Measurements from ENCODE around the gene FMC1.
A peak's percentile ranks its signal among the peaks of the same experiment; 100 is the strongest.
"Not testable (repeated sequence)": the region's sequence is repeated elsewhere in the genome, so short reads cannot be mapped to it uniquely, and the experiment has no call there.

FMC1 gene, protein sequence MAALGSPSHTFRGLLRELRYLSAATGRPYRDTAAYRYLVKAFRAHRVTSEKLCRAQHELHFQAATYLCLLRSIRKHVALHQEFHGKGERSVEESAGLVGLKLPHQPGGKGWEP

DNA sequence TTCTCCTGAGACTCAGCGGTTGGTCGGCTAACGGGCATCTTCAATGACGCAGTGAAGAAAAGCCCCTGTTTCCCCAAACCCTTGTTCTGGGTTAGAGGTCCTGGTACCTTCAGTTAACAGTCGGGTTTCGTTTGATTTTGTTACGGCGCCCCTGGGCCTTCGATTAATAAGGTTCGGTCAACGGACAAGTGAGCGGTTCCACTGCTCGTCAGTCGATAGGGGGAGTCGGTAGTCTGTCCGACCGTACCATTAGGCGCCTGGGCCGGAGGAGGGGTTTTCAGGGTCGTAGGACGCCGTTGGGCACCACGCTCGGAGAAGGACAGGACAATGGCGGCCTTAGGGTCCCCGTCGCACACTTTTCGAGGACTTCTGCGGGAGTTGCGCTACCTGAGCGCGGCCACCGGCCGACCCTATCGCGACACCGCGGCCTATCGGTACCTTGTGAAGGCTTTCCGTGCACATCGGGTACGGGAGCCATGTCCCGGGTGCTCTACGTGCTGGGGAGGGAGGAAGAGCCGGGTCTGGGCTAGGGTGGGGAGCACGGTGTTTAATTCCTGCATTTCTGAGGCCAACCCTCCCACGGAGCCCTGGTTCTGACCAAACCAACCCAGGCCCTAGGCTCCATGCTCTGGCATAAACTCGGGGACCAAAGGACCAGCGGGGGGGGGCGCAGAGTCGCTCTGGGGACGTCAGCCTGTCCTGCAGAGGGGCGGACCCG is at the start of gene FMC1:
TSS of gene FMC1 (plus strand) at position 280 of the 718 bp plus-strand sequence. CDS start at position 328, 48 bp downstream.
- peak; percentile 64 to 65 for DNase-seq (ENCODE audit: low read depth in 1 of 2, low spot score in 1 of 2)

DNA sequence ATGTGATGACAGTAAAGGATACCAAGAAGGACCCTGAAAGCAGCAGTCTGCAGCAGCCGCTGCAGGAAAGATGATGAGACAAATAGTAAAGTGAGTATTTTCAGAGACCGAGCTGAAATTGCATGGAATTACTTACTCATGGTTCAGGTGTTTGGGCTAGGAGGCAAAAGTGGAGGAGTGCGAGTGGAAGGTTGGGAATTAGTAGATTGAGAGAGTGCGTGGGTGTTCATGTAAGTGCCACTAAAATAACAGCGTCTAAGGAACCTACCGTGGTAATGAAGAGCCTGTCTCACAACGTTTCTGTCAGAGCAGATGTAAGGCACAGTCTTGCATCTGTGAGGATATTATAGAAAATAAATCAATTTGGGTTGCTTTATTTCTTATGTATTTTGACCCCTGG is 48.3 kb upstream of the FMC1 start:
- no peak for DNase-seq (ENCODE audit: low read depth in 1 of 2, low spot score in 1 of 2)

DNA sequence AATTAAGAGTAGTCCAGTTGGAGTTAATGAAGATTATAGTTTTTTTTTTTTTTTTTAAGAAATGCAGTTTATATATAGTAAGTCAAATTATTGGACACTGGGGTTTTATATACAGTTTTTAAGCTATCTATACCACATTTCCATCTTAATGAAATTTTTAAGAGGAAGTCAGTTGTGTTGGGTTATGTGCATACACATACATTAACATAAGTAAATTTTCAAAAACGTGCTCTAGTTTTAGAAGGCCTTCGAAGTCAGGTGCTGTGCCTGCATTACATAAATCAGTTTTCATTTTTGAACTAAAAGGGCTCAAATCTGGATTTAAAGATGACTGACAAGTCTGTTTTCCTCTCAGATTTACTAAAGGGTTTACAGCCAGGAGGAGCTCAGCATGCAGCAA is 47.6 kb upstream of the FMC1 start:
- DNase-seq (ENCODE audit: low read depth in 1 of 2, low spot score in 1 of 2), result no peak

DNA sequence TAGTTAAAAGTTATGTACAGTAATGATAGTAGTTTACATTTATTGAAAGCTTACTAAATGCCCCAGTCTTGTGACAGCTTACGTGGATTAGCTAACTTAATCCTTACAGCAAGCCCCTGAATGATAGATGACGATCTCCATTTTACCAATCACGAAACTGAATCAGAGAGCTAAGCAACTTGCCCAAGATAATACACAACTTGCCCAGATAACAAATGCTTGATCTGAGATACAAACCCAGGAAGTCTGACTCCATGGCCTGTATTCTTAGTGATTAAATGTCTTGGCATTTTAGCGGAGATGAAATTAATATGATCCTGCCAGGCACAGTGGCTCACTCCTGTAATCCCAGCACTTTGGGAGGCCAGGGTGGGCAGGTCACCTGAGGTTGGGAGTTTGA is 46.9 kb upstream of the FMC1 start:
- no peak for DNase-seq (ENCODE audit: low read depth in 1 of 2, low spot score in 1 of 2)

DNA sequence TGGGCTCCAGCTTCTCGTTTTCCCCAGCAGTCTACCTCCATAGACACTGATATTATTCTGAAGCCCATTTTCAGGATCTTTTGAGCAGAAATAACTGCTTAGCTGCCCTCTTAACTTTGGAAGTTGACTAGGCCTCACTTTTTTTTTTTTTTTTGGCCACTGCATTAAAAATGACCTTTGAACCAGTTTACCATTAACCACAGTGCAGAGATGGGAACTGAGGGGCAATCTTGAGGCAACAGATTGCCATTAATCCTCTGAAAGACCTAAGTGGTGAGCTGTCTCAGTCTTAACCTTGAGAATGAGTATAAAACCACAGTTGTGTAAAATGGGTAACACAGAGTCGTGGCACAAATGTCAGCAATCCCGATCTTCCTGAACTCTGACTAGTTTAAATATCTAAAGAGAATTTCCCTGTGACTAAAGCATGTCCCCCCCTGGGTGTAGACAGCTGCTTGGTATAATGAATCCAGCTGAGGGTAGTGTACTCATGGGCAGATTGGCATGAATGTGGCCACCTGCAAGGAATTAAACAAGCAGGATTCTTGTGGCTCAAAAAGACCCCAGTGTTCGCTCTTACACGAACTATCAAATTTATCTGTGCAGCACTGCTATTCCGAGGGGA is 46.1 kb upstream of the FMC1 start:
- DNase-seq (ENCODE audit: low read depth in 1 of 2, low spot score in 1 of 2), result no peak

DNA sequence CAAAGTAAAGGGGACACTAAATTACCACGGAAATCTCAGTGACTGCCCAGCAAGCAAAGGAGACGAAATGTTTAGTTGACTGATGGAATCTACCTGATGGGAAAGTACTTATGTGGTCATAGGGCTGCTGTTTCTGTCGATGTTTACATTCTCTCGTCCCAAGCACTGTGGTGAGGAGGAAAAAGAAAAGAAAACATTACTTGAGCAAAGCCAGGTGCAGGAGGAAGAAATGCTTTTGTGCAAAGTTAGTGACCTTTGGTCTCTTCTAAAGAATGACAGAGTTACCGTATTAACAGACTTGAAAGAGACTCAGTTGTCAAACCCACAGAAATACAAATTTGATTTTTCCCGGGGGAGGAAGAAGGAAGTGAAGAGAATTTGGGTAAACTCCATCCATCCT is 43.3 kb upstream of the FMC1 start:
- DNase-seq (ENCODE audit: low read depth in 1 of 2, low spot score in 1 of 2), result no peak

DNA sequence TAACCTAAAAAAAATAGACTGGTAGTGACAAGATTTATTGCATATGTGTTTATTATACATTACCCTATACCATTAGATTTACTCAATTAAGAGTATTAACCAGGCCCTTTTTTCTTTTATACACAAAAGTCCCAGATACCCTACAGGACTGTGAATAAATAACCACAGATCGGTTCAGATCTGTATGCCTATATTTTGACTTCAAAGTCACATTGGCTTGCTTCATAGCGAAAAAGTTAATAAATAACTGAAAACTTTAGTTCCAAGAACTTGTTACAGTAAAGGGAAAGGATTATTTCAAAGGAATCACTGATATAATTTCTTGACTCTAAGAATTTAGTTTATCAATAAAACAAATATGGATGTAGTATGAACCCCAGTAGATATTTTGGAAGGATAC is 41.8 kb upstream of the FMC1 start:
- no peak for DNase-seq (ENCODE audit: low read depth in 1 of 2, low spot score in 1 of 2)

DNA sequence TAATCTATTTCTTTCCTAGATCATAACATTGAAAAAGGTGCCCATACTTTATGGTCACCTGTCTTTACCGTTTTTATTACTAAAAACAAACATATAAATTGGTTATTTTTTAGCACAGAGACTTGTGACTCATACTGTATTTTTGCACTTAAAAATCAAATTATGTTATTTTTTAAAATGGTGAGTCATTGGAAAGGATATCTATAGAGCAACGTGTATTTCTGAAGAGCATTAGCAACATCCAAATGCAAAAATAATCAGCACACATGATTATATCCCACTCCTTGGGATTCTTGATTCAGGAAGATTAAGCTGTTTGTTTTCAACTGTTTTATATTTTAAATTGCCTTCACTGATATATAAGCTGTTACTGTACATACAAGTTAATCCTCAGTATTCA is 40.7 kb upstream of the FMC1 start:
- no peak for DNase-seq (ENCODE audit: low read depth in 1 of 2, low spot score in 1 of 2)

DNA sequence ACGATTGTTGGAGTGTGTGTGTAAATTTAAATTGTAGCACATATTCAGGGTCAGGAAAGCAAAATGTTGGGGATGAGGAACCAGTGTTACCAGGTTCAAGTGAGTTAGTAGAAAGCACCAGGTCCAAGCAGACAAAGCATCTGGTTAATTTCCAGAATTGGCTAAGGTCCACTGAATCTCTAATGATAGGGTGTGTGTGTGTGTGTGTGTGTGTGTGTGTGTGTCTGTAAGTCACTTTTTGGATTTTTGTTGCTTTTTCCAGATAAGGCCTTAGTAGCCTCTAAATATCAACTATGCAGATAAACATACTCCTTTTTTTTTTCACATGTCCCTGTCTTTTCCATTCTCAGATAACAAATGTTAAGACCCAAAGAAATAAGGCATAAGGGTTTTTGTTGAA is 36.6 kb upstream of the FMC1 start:
- no peak for DNase-seq (ENCODE audit: low read depth in 1 of 2, low spot score in 1 of 2)

DNA sequence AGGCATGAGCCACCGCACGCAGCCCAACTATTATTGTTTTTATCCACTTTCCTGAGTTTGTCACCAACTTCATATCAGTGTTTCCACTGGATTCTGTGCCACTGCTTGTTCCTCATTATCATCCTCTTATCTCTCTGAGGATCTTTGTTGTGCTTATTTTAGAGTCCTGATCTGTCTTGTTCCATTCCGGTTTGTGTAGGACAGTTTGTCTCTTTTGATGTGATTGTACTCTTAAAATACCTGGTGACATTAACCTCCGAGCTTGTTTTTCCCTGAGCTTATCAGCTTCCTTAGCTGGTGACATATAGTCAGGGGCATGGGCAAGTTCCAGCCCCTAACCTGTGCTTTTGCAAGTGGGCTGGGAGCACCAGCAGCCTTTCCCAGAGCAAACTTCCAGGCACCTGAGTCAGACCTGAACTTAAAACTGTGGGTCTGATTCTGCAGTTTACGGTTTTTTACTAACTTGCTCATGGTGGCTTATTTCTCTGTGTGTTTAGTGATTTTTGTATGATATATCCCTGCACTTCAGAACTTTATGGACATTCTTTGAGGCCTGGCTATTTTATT is 23.1 kb upstream of the FMC1 start:
- no peak for DNase-seq (ENCODE audit: low read depth in 1 of 2, low spot score in 1 of 2)

DNA sequence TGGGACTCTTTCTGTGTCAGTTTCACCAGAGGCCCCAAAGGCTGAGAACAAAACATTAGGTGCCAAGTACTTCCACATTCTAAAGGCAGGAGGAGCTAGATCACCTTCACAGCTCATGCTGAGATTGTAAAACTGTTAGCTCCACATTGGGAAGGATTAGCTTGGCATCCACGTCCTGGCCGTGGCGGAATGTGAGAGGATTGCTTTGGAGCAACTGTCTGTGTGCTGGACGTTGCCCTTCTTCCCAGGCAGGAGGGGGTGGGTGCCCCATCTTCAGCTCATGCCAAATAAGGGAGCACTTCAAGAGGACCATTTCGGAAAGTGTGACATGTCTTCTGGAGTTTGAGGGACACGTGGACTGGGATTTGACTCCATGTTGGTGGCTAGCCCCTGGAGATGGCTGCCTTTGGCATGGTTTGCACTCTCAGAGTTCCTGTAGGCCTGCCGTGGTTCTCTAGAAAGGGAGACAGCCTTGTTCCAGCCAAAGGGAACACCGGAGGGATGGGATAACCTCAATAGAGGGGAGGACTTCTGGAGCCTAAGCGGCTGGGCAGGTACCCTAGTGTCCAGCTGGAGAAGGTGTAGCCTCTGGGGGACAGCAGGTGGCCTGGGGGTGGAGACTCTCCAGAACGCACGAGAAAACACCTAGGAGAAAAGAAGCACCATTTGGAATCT is 19.9 kb upstream of the FMC1 start:
- no peak for DNase-seq (ENCODE audit: low read depth in 1 of 2, low spot score in 1 of 2)

DNA sequence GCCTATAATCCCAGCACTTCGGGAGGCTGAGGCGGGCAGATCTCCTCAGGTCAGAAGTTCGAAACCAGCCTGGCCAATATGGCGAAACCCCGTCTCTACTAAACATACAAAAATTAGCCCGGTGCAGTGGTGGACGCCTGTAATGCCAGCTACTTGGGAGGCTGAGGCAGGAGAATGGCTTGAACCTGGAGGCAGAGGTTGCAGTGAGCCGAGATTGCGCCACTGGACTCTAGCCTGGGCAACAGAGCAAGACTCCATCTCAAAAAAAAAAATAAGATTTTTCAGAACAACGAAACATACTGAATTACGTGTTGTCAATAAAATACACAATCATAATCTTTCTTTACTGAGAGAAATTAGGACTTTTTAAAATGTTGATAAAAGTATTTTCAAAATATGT is 16.4 kb upstream of the FMC1 start:
- DNase-seq (ENCODE audit: low read depth in 1 of 2, low spot score in 1 of 2), result not testable (repeated sequence)

DNA sequence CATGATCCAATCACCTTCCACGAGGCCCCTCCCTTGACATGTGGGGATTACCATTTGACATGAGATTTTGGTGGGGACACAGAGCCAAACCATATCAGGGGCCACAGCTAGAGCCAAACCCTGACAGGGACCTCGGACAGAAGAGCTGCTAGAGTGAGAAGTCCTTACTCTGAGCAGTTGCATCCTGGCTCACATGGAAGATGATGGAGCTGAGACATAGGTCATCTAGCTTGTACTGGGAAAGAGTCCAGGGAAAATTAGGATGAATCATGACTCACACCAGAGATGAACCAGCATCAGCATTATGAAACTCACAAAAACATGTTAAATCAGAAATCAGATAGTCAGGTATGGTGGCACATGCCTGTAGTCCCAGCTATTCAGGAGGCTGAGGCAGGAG is 12.8 kb upstream of the FMC1 start:
- DNase-seq (ENCODE audit: low read depth in 1 of 2, low spot score in 1 of 2), result no peak

DNA sequence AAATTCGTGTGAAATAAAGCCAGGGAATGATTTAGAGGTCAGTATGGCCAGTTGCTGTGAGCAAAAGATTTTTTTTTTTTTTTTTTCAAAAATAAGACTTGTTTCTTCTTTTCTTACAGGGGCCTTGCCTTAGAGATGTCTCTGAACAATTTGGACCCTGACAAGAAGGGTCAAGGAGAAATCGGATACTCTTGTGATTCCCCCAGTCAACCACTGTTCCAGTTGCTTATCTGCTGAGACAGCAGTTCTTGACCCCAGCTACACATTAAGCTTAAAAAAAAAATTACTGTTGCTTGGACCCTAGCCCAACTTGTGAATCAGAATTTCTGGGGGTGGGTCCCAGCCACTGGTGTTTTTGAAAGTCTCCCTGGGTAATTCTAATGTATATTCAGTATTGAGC is 12.0 kb upstream of the FMC1 start:
- no peak for DNase-seq (ENCODE audit: low read depth in 1 of 2, low spot score in 1 of 2)

DNA sequence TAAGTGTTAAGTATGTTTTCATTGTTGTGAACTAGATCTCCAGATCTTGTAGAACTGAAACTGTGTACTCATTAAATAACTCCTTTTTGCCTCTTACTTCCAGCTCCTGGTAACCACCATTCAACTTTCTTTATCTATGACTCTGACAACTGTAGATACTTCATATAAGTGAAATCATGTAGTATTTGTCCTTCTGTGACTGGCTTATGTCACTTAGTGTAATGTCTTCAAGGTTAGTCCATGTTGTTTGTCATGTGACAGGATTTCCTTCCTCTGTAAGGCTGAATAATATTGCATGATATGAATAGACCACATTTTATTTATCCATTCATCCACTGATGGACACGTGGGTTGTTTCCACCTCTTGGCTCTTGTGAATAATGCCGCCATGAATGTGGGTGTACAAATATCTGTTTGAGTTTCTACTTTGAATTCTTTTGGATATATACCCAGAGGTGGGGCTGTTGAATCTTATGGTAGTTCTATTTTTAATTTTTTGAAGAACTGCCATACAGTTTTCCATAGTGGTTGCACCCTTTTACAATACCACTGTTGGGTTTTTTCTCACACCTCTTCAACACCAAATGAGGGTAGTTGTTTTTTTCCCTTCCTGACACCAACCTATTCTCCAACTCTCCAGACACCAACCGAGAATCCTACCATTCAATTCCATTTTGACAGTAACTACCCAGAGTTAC is 10.7 kb upstream of the FMC1 start:
- DNase-seq (ENCODE audit: low read depth in 1 of 2, low spot score in 1 of 2), result no peak

DNA sequence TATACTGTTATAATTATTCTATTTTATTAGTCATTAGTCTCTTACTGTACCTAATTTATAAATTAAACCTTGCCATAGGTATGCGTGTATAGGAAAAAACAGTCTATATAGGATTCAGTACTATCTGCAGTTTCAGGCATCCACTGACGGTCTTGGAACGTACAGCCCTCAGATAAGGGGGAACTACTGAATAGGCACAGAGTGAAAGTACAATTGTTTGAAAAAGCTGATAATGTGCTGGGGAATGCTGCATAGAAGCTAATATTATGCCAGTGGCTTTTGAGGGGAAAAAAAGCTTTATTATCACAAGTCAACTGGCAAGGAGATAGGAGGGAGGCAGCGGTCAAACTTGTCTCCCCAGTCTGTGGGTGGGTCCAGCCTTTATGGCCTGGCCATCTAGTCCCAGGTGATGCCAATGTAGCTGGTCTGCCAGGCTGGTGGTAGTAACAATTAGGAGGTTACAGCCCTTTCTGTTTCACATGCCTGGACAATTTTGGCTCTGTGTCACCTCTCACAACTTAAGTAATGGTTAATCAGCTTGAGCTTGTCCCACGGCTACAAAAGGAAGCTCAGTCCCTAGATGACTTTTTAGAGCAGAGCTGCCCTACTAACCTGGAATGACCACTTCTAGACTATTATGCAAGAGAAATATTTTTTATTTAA is 8.3 kb upstream of the FMC1 start:
- DNase-seq (ENCODE audit: low read depth in 1 of 2, low spot score in 1 of 2), result no peak

DNA sequence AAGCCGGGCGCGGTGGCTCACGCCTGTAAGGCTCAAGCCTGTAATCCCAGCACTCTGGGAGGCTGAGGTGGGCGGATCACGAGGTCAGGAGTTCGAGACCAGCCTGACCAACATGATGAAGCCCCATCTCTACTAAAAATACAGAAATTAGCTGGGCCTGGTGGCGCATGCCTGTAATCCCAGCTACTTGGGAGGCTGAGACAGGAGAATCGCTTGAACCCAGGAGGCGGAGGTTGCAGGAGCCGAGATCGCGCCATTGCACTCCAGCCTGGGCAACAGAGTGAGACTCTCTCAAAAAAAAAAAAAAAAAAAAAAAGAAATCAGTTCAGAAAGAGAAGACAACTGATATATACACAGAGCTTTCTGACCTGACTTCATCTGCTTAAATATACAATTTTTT is 7.7 kb upstream of the FMC1 start:
- not testable (repeated sequence) for DNase-seq (ENCODE audit: low read depth in 1 of 2, low spot score in 1 of 2)

DNA sequence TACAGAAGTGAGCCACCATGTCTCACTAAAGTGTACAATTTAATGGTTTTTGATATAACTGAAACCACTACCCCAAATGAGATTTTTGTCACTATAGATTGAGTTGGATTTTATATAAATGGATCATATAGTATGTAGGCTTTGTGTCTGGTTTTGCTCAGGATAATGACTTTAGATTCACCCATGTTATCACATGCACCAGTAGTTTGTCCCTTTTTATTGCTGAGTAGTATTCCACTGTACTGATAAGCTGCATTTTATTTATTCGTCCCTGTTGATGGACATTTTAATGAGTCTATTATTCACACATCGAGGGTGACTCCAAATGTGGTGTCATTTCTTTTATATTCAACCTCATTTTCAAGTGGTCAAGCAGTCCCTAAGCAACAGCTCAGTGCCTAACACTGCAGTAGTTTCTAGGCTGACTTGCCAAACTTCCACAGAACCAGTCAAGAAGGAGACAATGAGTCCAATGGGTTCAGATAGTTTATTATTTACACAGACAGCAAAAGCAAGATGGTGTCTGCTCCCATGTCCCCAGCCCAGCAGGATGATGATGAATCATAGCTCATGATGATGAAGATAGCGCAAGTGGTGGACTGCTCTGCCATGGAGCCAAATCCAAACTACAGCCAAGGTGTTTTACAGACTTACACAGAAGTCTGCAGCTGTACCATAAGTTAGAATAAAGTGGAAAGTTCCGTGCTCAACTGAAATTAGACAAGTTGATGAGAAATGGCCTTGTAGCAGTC is 6.6 kb upstream of the FMC1 start:
- DNase-seq (ENCODE audit: low read depth in 1 of 2, low spot score in 1 of 2), result no peak

DNA sequence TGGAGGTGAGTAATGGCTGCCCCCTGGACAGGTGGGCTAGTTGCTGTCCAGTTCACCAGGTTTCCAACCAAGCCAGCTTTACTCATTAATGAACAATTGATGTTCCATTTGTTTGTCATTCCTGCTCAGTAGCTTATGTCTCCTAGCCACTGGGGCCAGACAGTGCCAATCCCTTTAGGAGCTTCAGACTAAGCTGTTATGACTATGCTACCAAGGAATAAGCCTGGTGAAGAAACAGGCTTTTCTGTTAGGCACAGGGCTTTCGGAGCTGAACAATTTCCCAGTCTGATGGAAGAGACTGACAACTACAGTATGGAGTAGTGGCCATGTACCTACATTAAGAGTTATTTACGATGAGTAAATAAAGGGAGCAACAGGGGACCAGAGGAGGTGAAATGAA is 2.1 kb upstream of the FMC1 start:
- no peak for DNase-seq (ENCODE audit: low read depth in 1 of 2, low spot score in 1 of 2)

DNA sequence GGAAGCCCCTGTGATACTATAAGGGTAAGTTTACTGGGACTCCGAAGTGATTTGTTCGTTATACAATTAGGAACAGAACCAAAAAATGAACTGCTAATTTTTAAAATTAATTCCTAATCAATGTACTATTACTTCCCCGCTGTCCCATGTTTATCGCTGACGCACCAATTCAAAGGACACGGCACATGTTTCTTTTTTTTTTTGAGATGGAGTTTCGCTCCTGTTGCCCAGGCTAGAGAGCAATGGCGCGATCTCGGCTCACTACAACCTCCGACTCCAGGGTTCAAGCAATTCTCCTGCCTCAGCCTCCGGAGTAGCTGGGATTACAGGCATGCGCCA is 1.5 kb upstream of the FMC1 start:
- no peak for DNase-seq (ENCODE audit: low read depth in 1 of 2, low spot score in 1 of 2)
